Measurements from ENCODE around the gene THOC6.
"Not testable (repeated sequence)": the region's sequence is repeated elsewhere in the genome, so short reads cannot be mapped to it uniquely, and the experiment has no call there.

THOC6 gene

GRCh38 chr16:3054965-3055733 is 31.3 kb downstream of the THOC6 start:
- no peak for DNase-seq (ENCODE audit: low spot score)

GRCh38 chr16:3055734-3056115 is 31.9 kb downstream of the THOC6 start:
- DNase-seq (ENCODE audit: low spot score) = not testable (repeated sequence)

GRCh38 chr16:3056336-3057180 is 32.7 kb downstream of the THOC6 start:
- no peak for DNase-seq (ENCODE audit: low spot score)

- no peak for DNase-seq (ENCODE audit: low spot score)
Measured at GRCh38 chr16:3057181-3058138, 33.6 kb downstream of the THOC6 start.

GRCh38 chr16:3058139-3059030 is 34.5 kb downstream of the THOC6 start:
- no peak for DNase-seq (ENCODE audit: low spot score)

GRCh38 chr16:3059041-3059722 is 35.3 kb downstream of the THOC6 start:
- peak; percentile 97 for DNase-seq (ENCODE audit: low spot score)

DNA sequence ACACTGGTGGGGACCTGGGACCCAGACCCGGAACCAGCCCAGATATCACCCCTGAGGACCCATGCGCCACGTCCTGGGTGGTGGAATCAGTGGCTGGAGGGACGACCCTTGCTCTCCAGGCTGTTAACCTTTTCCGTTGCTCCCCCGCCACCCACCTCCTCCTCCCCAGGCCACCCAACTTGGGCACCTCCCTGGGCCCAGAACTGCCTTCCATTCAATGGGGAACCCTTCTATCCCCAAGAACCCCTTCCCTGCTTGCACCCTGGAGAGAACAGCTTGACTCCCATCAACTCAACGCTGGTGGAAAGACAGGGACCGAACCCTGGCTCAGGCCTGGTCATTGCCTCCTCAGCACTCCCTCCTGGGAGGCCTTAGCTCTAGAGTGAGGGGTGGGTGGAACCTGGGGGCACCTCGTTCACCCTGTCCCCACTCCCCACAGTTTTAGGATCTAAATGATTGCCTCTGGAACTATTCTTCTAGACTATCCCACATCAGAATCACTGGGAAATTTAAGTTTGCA is 35.9 kb downstream of the THOC6 start:
- DNase-seq (ENCODE audit: low spot score) = no peak

GRCh38 chr16:3060339-3061127 is 36.7 kb downstream of the THOC6 start:
- DNase-seq (ENCODE audit: low spot score) = no peak

GRCh38 chr16:3062553-3062952 is 38.7 kb downstream of the THOC6 start:
- DNase-seq (ENCODE audit: low spot score) = no peak

GRCh38 chr16:3063625-3064386 is 40.0 kb downstream of the THOC6 start:
- no peak for DNase-seq (ENCODE audit: low spot score)

- peak; percentile 89 for DNase-seq (ENCODE audit: low spot score)
Measured at GRCh38 chr16:3065069-3065741, 41.4 kb downstream of the THOC6 start, which contains the start of gene IL32. Gene IL32 (plus strand): TSS chr16:3065640. CDS start chr16:3065812, 172 bp downstream.

GRCh38 chr16:3065742-3066439 is 42.1 kb downstream of the THOC6 start:
- DNase-seq (ENCODE audit: low spot score) = no peak

DNA sequence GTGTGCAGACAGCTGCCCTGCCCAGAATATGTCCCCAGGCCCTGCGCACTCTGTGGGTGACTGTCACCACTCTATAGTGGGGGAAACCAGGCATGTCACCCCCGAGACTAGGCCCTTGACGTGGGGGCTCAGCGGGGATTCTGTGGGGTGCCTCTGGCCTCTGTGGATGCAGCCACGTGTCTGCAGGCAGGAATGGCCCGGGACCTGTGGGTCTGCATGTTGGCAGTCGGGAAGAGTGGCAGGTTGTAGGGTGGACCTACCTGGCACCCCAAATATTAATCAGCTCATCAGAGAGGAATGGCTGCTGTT is 42.6 kb downstream of the THOC6 start:
- no peak for DNase-seq (ENCODE audit: low spot score)

DNA sequence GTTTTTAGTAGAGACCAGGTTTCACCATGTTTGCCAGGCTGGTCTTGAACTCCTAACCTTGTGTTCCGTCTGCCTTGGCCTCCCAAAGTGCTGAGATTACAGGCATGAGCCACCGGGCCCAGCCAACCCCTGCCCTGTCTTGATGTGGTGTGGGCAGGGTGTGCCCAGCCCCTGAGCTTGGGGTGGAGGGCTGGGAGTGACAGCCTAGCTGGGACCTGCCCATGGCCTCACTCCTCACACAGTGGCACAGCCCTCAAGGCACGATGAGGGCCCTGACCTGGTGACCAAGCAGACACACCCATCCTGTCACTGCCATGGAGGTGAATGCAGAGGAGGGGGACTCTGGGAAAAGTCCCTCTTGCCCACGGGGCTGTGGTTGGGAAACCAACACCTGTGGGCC is 44.7 kb downstream of the THOC6 start:
- no peak for DNase-seq (ENCODE audit: low spot score)

- not testable (repeated sequence) for DNase-seq (ENCODE audit: low spot score)
Measured at GRCh38 chr16:3069146-3069545, 45.3 kb downstream of the THOC6 start.

GRCh38 chr16:3070608-3071111 is 46.8 kb downstream of the THOC6 start:
- DNase-seq (ENCODE audit: low spot score) = no peak

DNA sequence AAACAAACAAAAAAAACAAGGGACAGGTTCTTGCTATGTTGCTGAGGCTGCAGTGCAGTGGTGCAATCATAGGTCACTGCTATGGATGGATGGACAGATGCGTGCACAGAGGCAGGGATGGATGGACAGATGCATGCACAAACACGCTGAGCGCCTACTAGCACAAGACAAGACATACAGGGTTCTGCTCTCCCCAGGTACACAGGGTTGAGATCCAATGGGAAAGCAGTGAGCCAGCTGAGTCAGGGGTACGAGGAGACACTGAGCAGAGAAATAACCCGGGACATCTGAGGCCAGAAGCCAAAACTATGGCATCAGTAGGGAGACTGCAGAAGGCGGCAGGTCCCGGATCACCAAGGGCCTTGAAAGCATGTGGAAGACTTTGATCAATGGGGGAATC is 47.8 kb downstream of the THOC6 start:
- DNase-seq (ENCODE audit: low spot score) = no peak

Data from AG08396 (cell line).